Panc1 (cell line): ENCODE measurements around the gene CHST11. TPM values are rescaled to one million over a fixed set of nuclear protein-coding genes. Genes with fewer than 3 reads are reported as not detected.

Experiments
- ATAC-seq: fragments of 200-7000 bp; cut with Tn5 transposase; 2 replicates; pipeline ENCODE4 v1.9.1; 2020; ENCODE audit warnings: mild to moderate bottlenecking, moderate library complexity
- BruUV-seq: library from RNA; stranded (reverse); fragments of 400-500 nt; replicated peaks from 2 replicates; lab custom pipeline; 2021; lab: Mats Ljungman, UMichigan
- CTCF ChIA-PET: fragments of 300-600 bp; sonication (Branson Sonifier 250); formaldehyde crosslinking; loops from one replicate; lab custom pipeline; 2022; ENCODE audit warnings: antibody characterized with exemption; lab: Charles Lee
- POLR2A ChIA-PET: fragments of 300-600 bp; sonication (Branson Sonifier 250); formaldehyde crosslinking; loops from one replicate; lab custom pipeline; 2022; ENCODE audit warnings: antibody characterized with exemption; lab: Charles Lee
- DNase-seq: peaks from one replicate; pipeline ENCODE4 v3.0.0-alpha.2; 2010; ENCODE audit warnings: low read depth, low spot score
- H3K27ac ChIP-seq: 2 replicates; pipeline ENCODE4 v1.5.1; 2011; ENCODE audit warnings: mild to moderate bottlenecking, low read length, inconsistent platforms
- H3K27me3 ChIP-seq: fragments of 200-500 bp; sonication (Bioruptor generic); 2 replicates; pipeline ENCODE4 v1.6.0; 2014; ENCODE audit warnings: low read length, inconsistent platforms; ENCODE audit not compliant: control insufficient read depth, insufficient read depth
- H3K36me3 ChIP-seq: fragments of 200-500 bp; sonication (Bioruptor generic); 2 replicates; pipeline ENCODE4 v1.5.1; 2014; ENCODE audit warnings: inconsistent platforms, mild to moderate bottlenecking, low read length, moderate library complexity; ENCODE audit not compliant: control insufficient read depth, insufficient read depth
- H3K4me1 ChIP-seq: 2 replicates; pipeline ENCODE4 v1.5.1; 2011; ENCODE audit warnings: inconsistent platforms, mild to moderate bottlenecking, low read length, moderate library complexity; ENCODE audit not compliant: control insufficient read depth, insufficient read depth
- H3K4me3 ChIP-seq, 2 experiments: 2 replicates each; pipeline ENCODE4 v1.5.1; 2011 to 2012; ENCODE audit warnings: low read depth in 2 of 2, low read length in 2 of 2, mild to moderate bottlenecking in 2 of 2, inconsistent platforms in 1 of 2, moderate library complexity in 1 of 2
- H3K9me3 ChIP-seq: fragments of 200-500 bp; sonication (Bioruptor generic); 2 replicates; pipeline ENCODE4 v1.5.1; 2014; ENCODE audit warnings: low read depth, mild to moderate bottlenecking, inconsistent platforms, low read length, moderate library complexity; ENCODE audit not compliant: control insufficient read depth, insufficient read depth
- POLR2AphosphoS5 ChIP-seq: IDR thresholded peaks from 2 replicates; pipeline ENCODE4 v1.6.1; 2012; ENCODE audit warnings: mild to moderate bottlenecking, low read depth, low read length, moderate library complexity
- SIN3A ChIP-seq: IDR thresholded peaks from 2 replicates; pipeline ENCODE4 v1.6.1; 2012; ENCODE audit warnings: low read depth, mild to moderate bottlenecking, low read length, moderate library complexity, borderline replicate concordance; ENCODE audit not compliant: insufficient read depth
- TCF7L2 ChIP-seq: IDR thresholded peaks from 2 replicates; pipeline ENCODE4 v1.6.1; 2011; ENCODE audit warnings: mild to moderate bottlenecking, low read depth, low read length, inconsistent platforms
- in situ Hi-C: cut with HindIII; loops from 2 replicates; pipeline ENCODE4 v1.10.0; 2016; ENCODE audit warnings: low sequenced_read_pairs, low pct_unique_long_range_greater_than_20kb
- intact Hi-C: fragments of 100-400 bp; cut with micrococcal nuclease; formaldehyde crosslinking; loops from one replicate; pipeline ENCODE4 v1.10.0; 2022; ENCODE audit not compliant: unreplicated experiment
- total RNA-seq: library from RNA; stranded (reverse); gene quantifications from one replicate; pipeline ENCODE4 v1.2.1, GENCODE V29; 2021; ENCODE audit not compliant: unreplicated experiment
- TF ChIP-seq, protein P1 (sequence below): fragments of 450-650 bp; IDR thresholded peaks from 2 replicates; pipeline ENCODE4 v1.5.1; 2017; ENCODE audit warnings: mild to moderate bottlenecking
- TF ChIP-seq, protein P2 (sequence below), 2 experiments: IDR thresholded peaks; 2 replicates each; pipeline ENCODE4 v1.6.1; 2011 to 2012; ENCODE audit warnings: low read depth in 2 of 2, control low read depth in 1 of 2, low read length in 1 of 2, mild to moderate bottlenecking in 1 of 2, moderate library complexity in 1 of 2; ENCODE audit not compliant: insufficient read depth in 1 of 2

The CHST11 gene
- total RNA-seq, 1 experiment from 2014 or later = 11.4 TPM

DNA sequence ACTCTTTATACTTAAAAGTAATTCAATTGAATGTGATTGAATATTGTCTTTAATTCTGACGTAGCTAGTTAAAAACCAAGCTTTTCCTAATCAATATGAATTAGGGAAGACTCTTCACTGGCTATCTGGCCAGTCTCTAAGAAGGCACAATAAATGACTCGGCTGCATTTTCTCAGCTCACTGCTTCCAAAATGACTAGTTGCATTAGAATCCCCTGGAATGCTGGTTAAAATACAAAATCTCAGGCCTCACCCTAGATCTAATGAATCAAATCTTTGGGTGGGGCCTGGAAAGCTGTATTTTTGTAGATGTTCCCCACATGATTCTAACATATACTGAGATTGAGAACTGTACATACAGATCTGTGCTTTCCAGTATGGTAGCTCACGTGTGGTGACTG, 242.1 kb downstream of the CHST11 start:
- intact Hi-C loops (no loop called here), in situ Hi-C loops (no loop called here)
- no peaks in the 10 kb centered on the region for H3K9me3 ChIP-seq
- ChIA-PET POLR2A (no interaction called here), CTCF (no interaction called here)
- no peaks in the 10 kb centered on the region for H3K36me3 ChIP-seq
- H3K27ac ChIP-seq = no peak overlapping the region
- H3K4me3 ChIP-seq = no peak overlapping the region
- TF ChIP-seq POLR2AphosphoS5 (no peak), SIN3A (no peak), TCF7L2 (no peak)
- TF ChIP-seq, protein P1, sequence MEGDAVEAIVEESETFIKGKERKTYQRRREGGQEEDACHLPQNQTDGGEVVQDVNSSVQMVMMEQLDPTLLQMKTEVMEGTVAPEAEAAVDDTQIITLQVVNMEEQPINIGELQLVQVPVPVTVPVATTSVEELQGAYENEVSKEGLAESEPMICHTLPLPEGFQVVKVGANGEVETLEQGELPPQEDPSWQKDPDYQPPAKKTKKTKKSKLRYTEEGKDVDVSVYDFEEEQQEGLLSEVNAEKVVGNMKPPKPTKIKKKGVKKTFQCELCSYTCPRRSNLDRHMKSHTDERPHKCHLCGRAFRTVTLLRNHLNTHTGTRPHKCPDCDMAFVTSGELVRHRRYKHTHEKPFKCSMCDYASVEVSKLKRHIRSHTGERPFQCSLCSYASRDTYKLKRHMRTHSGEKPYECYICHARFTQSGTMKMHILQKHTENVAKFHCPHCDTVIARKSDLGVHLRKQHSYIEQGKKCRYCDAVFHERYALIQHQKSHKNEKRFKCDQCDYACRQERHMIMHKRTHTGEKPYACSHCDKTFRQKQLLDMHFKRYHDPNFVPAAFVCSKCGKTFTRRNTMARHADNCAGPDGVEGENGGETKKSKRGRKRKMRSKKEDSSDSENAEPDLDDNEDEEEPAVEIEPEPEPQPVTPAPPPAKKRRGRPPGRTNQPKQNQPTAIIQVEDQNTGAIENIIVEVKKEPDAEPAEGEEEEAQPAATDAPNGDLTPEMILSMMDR = no peak
- TF ChIP-seq, protein P2, sequence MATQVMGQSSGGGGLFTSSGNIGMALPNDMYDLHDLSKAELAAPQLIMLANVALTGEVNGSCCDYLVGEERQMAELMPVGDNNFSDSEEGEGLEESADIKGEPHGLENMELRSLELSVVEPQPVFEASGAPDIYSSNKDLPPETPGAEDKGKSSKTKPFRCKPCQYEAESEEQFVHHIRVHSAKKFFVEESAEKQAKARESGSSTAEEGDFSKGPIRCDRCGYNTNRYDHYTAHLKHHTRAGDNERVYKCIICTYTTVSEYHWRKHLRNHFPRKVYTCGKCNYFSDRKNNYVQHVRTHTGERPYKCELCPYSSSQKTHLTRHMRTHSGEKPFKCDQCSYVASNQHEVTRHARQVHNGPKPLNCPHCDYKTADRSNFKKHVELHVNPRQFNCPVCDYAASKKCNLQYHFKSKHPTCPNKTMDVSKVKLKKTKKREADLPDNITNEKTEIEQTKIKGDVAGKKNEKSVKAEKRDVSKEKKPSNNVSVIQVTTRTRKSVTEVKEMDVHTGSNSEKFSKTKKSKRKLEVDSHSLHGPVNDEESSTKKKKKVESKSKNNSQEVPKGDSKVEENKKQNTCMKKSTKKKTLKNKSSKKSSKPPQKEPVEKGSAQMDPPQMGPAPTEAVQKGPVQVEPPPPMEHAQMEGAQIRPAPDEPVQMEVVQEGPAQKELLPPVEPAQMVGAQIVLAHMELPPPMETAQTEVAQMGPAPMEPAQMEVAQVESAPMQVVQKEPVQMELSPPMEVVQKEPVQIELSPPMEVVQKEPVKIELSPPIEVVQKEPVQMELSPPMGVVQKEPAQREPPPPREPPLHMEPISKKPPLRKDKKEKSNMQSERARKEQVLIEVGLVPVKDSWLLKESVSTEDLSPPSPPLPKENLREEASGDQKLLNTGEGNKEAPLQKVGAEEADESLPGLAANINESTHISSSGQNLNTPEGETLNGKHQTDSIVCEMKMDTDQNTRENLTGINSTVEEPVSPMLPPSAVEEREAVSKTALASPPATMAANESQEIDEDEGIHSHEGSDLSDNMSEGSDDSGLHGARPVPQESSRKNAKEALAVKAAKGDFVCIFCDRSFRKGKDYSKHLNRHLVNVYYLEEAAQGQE (IDR thresholded peaks at IDR 0.05; ENCODE audit: insufficient read depth in 1 of 2, low read depth in 2 of 2, low read length in 1 of 2) = no peak
- no peaks in the 10 kb centered on the region for H3K4me1 ChIP-seq
- BruUV-seq = no TSS peak
- ATAC-seq (no peak), DNase-seq (no peak)
- H3K27me3 ChIP-seq = no peaks in the 10 kb centered on the region

- intact Hi-C loops = no loop called here
- ChIA-PET CTCF (no interaction called here), POLR2A (no interaction called here)
- Histone ChIP-seq H3K36me3 (no peaks in the 10 kb centered on the region), H3K4me3 (no peak overlapping the region), H3K9me3 (no peaks in the 10 kb centered on the region), H3K27ac (no peak overlapping the region), H3K4me1 (no peaks in the 10 kb centered on the region), H3K27me3 (no peaks in the 10 kb centered on the region)
- DNase-seq (no peak), ATAC-seq (no peak)
- TF ChIP-seq TCF7L2 (no peak), POLR2AphosphoS5 (no peak), SIN3A (no peak)
- TF ChIP-seq, protein P1 = no peak
- TF ChIP-seq, protein P2 (IDR thresholded peaks at IDR 0.05; ENCODE audit: insufficient read depth in 1 of 2, low read depth in 2 of 2, low read length in 1 of 2) = no peak
- in situ Hi-C loops = no loop called here
- no TSS peak for BruUV-seq
These were observed 242.9 kb downstream of the CHST11 start for GRCh38 chr12:104699489-104700190.
